ENCODE results near the gene ST6GALNAC1. TPM values are rescaled to one million over a fixed set of nuclear protein-coding genes. Genes with fewer than 3 reads are reported as not detected.

Gene ST6GALNAC1
- polyA plus RNA-seq, 1 donor (not counting 4 experiments of a cell fraction or from before 2014, with no cell fraction given), result 0.46 TPM

DNA sequence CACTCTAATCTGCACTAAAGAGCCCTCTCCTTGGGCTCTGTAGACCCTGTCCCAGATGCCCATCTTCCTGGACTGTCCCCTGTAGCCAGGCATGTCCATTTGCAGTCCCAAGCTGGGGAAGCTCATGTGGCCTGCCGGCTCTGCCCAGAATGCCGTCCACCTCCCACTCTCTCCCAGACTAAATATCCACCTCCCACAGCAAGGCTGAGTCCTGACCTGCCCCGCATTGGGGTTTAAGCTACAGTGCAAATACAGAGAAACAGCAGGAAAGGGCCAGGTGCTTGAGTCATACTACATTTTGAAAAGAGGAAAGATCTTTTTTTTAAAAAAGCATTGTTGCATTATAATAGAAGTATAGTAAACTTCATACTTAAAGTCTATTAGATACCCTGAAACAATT, 60.9 kb downstream of the ST6GALNAC1 start:
- Histone ChIP-seq H3K9me3 (ENCODE audit: control insufficient read depth, low read depth, low read length) (no peaks in the 10 kb centered on the region), H3K79me2 (ENCODE audit: control insufficient read depth, insufficient read depth, low read length) (peaks cover 15% of the 10 kb centered on the region), H3K27me3 (ENCODE audit: control insufficient read depth, extremely low read depth, insufficient read depth, low read length) (no peaks in the 10 kb centered on the region), H3K9ac (ENCODE audit: control insufficient read depth, extremely low read depth, insufficient read depth, low read length) (peak overlapping the region; percentile 59), H3K4me3 (ENCODE audit: control insufficient read depth in 2 of 3, extremely low read depth in 1 of 3, insufficient read depth in 2 of 3, low read depth in 1 of 3, low read length in 3 of 3) (peak overlapping the region in 2 of 3 experiments; percentile 31 to 43), H3K27ac (ENCODE audit: control insufficient read depth, insufficient read depth, low read length) (peak overlapping the region; percentile 92), H3K9me1 (ENCODE audit: control insufficient read depth, extremely low read depth, insufficient read depth, low read length) (no peaks in the 10 kb centered on the region), H3K36me3 (ENCODE audit: control insufficient read depth in 2 of 2, extremely low read depth in 1 of 2, insufficient read depth in 2 of 2, low read length in 2 of 2) (peaks cover 0 to 5% of the 10 kb centered on the region in 2 experiments), H3K4me2 (ENCODE audit: control insufficient read depth, extremely low read depth, insufficient read depth, low read depth, low read length) (peak overlapping the region; percentile 85), H2AFZ (ENCODE audit: control insufficient read depth, low read length) (no peak overlapping the region), H4K20me1 (ENCODE audit: control insufficient read depth, extremely low read depth, insufficient read depth, low read length) (no peaks in the 10 kb centered on the region), H3K4me1 (ENCODE audit: control insufficient read depth, extremely low read depth, insufficient read depth, low read length) (peaks cover 72% of the 10 kb centered on the region)
- TF ChIP-seq, protein P1, sequence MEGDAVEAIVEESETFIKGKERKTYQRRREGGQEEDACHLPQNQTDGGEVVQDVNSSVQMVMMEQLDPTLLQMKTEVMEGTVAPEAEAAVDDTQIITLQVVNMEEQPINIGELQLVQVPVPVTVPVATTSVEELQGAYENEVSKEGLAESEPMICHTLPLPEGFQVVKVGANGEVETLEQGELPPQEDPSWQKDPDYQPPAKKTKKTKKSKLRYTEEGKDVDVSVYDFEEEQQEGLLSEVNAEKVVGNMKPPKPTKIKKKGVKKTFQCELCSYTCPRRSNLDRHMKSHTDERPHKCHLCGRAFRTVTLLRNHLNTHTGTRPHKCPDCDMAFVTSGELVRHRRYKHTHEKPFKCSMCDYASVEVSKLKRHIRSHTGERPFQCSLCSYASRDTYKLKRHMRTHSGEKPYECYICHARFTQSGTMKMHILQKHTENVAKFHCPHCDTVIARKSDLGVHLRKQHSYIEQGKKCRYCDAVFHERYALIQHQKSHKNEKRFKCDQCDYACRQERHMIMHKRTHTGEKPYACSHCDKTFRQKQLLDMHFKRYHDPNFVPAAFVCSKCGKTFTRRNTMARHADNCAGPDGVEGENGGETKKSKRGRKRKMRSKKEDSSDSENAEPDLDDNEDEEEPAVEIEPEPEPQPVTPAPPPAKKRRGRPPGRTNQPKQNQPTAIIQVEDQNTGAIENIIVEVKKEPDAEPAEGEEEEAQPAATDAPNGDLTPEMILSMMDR (optimal IDR thresholded peaks at IDR 0.05 in 1 of 3, IDR thresholded peaks at IDR 0.05 in 1 of 3, conservative IDR thresholded peaks at IDR 0.05 in 1 of 3; ENCODE audit: extremely low read depth in 1 of 3, insufficient read depth in 2 of 3, low read length in 3 of 3), result no peak
- TF ChIP-seq EZH2 (IDR thresholded peaks at IDR 0.05; ENCODE audit: low read length), result no peak
- dilution Hi-C loops (cut with MboI; ENCODE audit: extremely low pct_ligation_motif_present, low sequenced_read_pairs), result no loop called here
- peak; percentile 91 for FAIRE-seq
- no peak for DNase-seq (ENCODE audit: low read depth, low spot score)

- Histone ChIP-seq H3K4me2 (ENCODE audit: control insufficient read depth, extremely low read depth, insufficient read depth, low read depth, low read length) (peak overlapping the region; percentile 47), H3K36me3 (ENCODE audit: control insufficient read depth in 2 of 2, extremely low read depth in 1 of 2, insufficient read depth in 2 of 2, low read length in 2 of 2) (peaks cover 0 to 5% of the 10 kb centered on the region in 2 experiments), H3K4me3 (ENCODE audit: control insufficient read depth in 2 of 3, extremely low read depth in 1 of 3, insufficient read depth in 2 of 3, low read depth in 1 of 3, low read length in 3 of 3) (no peak overlapping the region), H4K20me1 (ENCODE audit: control insufficient read depth, extremely low read depth, insufficient read depth, low read length) (no peaks in the 10 kb centered on the region), H3K79me2 (ENCODE audit: control insufficient read depth, insufficient read depth, low read length) (peaks cover 15% of the 10 kb centered on the region), H2AFZ (ENCODE audit: control insufficient read depth, low read length) (no peak overlapping the region), H3K9ac (ENCODE audit: control insufficient read depth, extremely low read depth, insufficient read depth, low read length) (peak overlapping the region; percentile 59), H3K9me3 (ENCODE audit: control insufficient read depth, low read depth, low read length) (no peaks in the 10 kb centered on the region), H3K27ac (ENCODE audit: control insufficient read depth, insufficient read depth, low read length) (peak overlapping the region; percentile 92), H3K27me3 (ENCODE audit: control insufficient read depth, extremely low read depth, insufficient read depth, low read length) (no peaks in the 10 kb centered on the region), H3K9me1 (ENCODE audit: control insufficient read depth, extremely low read depth, insufficient read depth, low read length) (no peaks in the 10 kb centered on the region), H3K4me1 (ENCODE audit: control insufficient read depth, extremely low read depth, insufficient read depth, low read length) (peaks cover 65% of the 10 kb centered on the region)
- TF ChIP-seq EZH2 (IDR thresholded peaks at IDR 0.05; ENCODE audit: low read length), result no peak
- TF ChIP-seq, protein P1 (optimal IDR thresholded peaks at IDR 0.05 in 1 of 3, IDR thresholded peaks at IDR 0.05 in 1 of 3, conservative IDR thresholded peaks at IDR 0.05 in 1 of 3; ENCODE audit: extremely low read depth in 1 of 3, insufficient read depth in 2 of 3, low read length in 3 of 3), result no peak
- dilution Hi-C loops (cut with MboI; ENCODE audit: extremely low pct_ligation_motif_present, low sequenced_read_pairs), result no loop called here
- FAIRE-seq (peak; percentile 93), DNase-seq (ENCODE audit: low read depth, low spot score) (no peak)
Measured at GRCh38 chr17:76581515-76581914, 62.0 kb downstream of the ST6GALNAC1 start.
